Measurements from ENCODE around the gene CEP131.

The CEP131 gene

DNA sequence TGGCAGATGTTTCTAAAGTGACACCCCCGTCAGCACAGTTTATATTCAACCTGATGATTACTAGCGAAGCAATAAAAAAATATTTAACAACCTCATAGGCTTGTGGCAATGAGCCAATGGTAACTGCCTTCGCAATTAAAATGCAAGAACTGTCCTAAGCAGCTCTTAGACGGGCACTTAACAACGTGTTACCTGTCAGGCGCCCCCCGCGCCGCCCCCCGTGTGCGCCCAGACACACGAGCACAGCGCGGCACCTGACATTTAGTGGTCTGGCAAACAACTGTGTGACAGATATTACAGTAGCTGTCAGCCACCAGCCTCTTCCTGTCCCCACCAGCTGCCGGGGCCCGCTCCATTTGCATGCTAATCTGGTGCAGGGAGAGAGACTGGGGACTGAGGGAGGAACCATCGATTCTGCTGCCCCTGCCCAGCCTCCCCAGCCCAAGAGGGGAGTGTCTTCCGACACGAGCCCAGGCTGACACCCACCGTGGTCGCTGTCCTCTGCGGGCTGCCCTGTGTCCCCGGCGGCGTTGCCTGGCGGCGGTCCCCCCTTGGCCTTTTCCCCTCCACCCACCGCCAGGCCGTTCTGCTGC, 29.0 kb upstream of the CEP131 start:
- no peak for DNase-seq (ENCODE audit: low spot score)
- TF ChIP-seq, protein P1, sequence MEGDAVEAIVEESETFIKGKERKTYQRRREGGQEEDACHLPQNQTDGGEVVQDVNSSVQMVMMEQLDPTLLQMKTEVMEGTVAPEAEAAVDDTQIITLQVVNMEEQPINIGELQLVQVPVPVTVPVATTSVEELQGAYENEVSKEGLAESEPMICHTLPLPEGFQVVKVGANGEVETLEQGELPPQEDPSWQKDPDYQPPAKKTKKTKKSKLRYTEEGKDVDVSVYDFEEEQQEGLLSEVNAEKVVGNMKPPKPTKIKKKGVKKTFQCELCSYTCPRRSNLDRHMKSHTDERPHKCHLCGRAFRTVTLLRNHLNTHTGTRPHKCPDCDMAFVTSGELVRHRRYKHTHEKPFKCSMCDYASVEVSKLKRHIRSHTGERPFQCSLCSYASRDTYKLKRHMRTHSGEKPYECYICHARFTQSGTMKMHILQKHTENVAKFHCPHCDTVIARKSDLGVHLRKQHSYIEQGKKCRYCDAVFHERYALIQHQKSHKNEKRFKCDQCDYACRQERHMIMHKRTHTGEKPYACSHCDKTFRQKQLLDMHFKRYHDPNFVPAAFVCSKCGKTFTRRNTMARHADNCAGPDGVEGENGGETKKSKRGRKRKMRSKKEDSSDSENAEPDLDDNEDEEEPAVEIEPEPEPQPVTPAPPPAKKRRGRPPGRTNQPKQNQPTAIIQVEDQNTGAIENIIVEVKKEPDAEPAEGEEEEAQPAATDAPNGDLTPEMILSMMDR (IDR thresholded peaks at IDR 0.05; ENCODE audit: extremely low read depth, missing control alignments) = no peak

DNA sequence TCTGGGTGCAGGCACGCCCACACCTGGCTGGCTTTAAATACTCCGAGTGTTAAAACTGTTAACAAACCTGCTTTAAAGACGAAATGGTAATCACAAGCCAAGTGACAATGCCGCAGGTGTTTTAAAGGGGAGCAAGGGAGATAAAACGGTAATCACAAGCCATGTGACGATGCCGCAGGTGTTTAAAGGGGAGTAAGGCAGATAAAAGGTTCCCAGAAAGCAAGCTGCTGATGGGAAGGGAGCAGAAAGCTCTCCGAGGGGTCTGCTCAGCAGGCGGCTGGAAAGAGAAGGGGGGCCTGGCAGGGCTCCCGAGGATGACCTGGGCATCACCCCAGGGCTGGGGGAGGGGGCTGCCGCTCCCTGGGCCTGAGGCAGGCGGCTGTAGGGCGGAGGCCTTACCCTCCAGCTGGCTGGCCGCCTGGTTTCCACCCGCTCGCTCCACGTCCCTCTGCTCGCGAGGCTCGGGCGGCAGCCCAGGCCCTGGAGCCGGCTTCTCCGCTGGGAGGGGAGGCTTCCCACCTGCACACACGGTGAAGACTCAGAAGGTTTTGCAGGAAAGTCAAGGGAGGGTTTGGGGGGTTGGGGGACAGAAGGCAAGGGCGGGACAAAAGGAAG, 28.4 kb upstream of the CEP131 start:
- no peak for DNase-seq (ENCODE audit: low spot score)
- TF ChIP-seq, protein P1 (IDR thresholded peaks at IDR 0.05; ENCODE audit: extremely low read depth, missing control alignments) = no peak

GRCh38 chr17:81250286-81251093, 27.7 kb upstream of the CEP131 start:
- TF ChIP-seq, protein P1 (IDR thresholded peaks at IDR 0.05; ENCODE audit: extremely low read depth, missing control alignments) = no peak
- no peak for DNase-seq (ENCODE audit: low spot score)

DNA sequence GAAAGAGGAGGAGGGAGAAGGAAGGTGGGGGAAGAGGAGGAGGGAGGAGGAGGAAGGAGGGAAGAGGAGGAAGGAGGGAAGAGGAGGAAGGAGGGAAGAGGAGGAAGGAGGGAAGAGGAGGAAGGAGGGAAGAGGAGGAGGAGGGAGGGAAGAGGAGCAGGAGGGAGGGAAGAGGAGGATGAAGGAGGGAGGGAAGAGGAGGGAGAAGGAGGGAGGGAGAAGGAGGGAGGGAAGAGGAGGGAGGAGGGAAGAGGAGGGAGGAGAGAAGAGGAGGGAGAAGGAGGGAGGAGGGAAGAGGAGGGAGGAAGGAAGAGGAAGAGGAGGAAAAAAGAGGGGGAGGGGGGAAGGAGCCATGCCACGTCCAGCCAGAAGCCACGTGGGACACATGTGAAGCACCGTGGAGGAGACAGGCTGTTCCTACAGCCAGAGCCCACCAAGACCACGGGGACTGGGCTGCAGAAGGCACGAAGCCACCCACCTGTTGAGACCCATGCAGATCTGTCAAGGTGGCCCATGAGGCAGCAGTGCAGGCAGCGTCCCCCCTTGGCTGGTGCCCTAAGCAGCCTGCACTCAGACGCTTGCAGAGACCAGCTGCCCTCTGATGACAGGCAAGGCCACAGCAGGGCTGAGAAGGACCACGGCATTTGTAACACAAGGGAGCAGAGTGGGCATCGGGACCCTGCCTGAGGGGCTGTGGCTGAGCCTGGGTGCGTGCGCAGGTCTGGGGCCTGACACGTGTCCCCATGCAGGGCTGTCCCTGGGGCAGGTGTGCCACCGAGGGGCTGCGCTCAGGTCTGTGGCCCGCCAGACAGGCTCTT, 26.7 kb upstream of the CEP131 start:
- no peak for DNase-seq (ENCODE audit: low spot score)

GRCh38 chr17:81248649-81249048, 25.9 kb upstream of the CEP131 start:
- TF ChIP-seq, protein P1 (IDR thresholded peaks at IDR 0.05; ENCODE audit: extremely low read depth, missing control alignments) = no peak
- DNase-seq (ENCODE audit: low spot score) = no peak

More for the DNA sequence above, 26.7 kb upstream of the CEP131 start:
- TF ChIP-seq, protein P1 (IDR thresholded peaks at IDR 0.05; ENCODE audit: extremely low read depth, missing control alignments) = no peak

DNA sequence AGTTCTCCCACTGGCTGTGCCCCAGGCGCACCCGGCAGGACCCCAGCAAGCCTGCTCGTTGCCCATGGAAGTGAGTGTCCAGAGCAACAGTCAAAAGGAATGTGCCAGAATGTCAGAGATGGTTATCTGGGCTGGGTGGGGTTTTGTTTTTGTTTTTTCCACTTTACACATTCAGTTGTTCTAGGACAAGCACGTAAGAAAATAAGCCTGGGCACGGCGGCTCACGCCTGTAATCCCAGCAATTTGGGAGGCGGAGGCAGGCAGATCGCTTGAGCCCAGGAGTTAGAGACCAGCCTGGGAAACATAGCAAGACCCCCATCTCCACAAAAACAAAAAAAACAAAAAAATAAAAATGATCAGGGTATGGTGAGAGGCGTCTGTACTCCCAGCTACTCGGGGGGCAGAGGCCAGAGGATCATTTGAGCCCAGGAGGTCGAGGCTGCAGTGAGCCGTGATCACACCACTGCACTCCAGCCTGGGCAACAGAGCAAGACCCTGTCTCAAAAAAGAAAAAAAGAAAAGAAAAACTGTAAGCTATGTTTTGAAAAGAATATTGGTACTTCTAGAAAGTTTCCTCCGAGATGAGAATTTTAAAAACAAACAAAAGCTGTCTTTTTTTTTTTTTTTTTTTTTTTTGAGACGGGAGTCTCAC, 24.7 kb upstream of the CEP131 start:
- no peak for DNase-seq (ENCODE audit: low spot score)
- TF ChIP-seq, protein P1 (IDR thresholded peaks at IDR 0.05; ENCODE audit: extremely low read depth, missing control alignments) = no peak

All from GM20000 (cell line).